Activated gamma-delta T cell treated with anti-CD3 and anti-CD28 coated beads, Interleukin-2, amount 50 U/mL, for 16 hours (primary cell): Measurements from ENCODE around the gene ABR.
"Not testable (repeated sequence)": the region's sequence is repeated elsewhere in the genome, so short reads cannot be mapped to it uniquely, and the experiment has no call there.

Experiments used
- DNase-seq: peaks from one replicate; pipeline ENCODE4 v3.0.0-alpha.2; 2020; ENCODE audit warnings: low read depth

Gene ABR

DNA sequence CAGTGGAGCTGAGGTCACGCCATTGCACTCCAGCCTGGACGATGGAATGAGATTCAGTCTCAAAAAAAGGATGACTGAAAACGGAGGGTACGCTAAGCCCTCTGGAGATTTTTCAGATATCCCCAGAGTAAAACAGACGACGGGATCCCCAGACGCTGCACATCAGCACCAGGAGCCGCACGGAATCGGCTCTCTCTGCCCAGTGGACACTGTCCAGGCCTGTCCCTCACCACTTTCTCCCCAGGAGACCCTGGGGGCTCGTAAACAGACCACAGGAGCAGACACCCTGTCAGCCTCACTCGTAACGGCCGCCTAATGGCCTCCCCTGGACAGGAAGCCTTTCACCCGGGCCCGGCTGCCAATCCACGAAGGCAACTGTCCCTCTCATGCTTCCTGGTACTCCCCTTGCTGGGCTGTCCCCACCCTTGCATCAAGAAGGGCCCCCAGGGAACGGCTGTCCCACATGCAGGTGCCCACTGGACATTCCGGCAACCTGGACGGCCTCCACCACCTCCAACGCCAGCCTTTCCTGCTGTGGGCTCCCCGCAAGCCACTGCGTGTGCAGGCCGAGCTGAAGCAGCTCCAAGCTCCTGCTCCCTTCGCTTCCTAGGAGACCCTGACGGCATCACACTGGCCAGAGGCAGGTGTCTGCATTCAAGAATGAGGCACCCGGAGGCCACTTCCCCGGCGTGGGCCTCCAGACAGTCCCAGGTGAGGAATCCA lies 108.5 kb downstream of the ABR start:
- no peak for DNase-seq

DNA sequence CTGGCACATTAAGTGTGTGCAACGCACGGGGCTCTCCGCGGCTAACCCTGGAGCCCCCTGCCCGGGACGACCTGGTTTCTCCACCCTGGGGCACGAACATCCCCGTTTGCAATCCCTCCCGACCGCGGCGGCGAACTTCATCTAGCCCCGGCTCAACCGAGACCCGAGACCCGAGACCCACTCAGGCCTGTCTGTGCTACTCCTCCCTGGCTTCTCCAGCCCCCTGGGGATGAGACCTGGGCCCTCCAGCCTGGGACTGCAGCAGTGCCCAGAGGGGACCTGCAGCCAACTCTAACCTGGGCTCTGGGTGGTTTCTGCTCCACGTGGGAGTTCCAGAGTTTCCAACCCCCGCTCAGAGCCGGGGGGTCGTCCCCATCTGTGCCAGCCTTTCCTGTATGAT lies 109.4 kb downstream of the ABR start:
- no peak for DNase-seq

DNA sequence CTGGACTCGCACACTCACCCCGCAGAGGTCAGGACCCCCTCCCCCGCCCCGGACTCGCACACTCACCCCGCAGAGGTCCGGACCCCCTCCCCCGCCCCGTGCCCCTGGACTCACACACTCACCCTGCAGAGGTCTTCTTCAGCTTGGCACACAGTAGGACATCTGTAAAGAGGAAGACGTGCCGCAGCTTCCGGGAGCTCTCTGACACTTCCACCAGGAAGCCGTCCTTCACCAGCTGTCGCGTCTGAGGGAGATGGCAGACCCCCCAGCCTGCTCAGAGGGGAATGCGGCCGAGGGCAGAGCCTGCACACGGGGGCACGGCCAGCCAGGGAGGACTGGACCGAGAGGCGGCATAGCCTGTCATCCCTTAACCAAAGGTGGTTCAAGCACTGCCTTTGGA lies 109.9 kb downstream of the ABR start:
- no peak for DNase-seq

DNA sequence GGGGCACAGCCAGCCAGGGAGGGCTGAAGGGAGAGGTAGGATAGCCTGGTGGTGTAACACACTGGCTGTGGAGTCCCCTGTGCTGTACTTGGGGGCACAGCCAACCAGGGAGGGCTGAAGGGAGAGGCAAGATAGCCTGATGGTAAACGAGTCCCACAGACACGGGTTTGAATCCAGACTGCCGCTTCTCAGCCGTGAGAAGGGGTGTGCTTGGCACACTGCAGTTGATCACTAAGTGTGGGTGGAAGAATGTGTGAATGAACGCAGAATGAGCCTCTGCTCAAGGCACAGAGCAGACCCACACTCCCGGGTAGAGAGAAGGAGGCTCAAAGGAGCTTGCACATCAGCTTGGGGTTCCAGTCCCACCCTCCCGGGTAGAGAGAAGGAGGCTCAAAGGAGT lies 111.4 kb downstream of the ABR start:
- no peak for DNase-seq

DNA sequence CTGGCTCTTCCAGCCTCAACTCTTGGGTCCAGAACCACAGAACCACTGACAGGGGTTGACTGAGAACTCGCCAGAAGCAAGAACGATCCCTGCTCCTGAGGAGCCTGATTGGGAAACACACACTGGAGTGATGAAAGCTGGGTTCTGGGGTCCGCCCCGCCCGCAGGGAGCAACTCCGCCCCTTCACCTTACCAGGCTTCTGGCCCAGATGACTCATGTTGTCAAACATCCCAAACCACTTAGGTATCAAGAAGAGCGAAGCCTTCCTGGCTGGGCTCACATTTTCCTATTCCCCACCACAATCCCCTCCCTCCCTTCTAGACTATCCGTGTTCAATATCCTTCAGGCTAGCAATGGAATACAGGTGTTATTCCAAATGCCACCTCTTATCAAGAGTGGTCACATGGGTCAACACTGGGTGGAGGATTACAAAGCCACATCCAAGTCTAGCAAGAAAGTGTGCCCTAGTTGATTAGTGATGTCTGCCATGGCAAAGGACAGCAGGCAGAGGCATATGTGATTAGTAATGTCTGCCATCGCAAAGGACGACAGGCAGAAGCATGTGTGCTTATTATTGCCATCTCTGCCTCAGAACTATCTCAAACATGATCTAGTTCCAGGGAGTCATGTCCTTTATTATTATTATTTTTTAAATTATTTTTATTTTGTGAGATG lies 112.4 kb downstream of the ABR start:
- DNase-seq: no peak

DNA sequence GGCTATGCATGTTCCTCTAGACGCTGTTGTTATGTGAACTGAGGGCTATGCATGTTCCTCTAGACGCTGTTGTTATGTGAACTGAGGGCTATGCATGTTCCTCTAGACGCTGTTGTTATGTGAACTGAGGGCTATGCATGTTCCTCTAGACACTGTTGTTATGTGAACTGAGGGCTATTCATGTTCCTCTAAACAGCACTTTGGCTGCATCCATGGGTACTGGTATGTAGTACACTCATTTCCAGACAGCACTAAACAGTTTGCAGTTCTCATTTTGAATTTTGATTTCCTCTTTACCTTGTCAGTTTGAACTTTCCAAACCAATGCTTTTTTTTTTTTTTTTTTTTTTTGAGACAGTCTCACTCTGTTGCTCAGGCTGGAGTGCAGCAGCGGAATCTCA lies 114.4 kb downstream of the ABR start:
- DNase-seq: not testable (repeated sequence)

DNA sequence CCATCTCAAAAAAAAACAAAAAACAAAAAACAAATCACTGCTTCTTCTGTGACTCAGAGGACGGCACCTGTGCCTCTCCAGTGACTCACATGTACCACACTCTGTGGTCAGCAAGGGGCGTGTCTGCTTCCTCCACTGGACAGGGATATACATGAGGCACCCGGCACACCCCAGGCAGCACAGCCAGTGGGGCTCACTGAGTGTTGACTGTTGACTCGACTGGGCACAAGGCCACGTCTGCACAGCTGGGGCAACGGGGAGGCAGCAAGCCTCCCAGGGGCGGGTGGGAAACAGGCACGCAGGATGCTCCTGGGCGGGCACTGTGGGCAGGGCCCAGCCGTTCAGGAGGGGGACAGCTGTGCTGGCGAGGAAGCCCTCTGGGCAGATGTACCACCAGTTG lies 118.8 kb downstream of the ABR start:
- DNase-seq: no peak

DNA sequence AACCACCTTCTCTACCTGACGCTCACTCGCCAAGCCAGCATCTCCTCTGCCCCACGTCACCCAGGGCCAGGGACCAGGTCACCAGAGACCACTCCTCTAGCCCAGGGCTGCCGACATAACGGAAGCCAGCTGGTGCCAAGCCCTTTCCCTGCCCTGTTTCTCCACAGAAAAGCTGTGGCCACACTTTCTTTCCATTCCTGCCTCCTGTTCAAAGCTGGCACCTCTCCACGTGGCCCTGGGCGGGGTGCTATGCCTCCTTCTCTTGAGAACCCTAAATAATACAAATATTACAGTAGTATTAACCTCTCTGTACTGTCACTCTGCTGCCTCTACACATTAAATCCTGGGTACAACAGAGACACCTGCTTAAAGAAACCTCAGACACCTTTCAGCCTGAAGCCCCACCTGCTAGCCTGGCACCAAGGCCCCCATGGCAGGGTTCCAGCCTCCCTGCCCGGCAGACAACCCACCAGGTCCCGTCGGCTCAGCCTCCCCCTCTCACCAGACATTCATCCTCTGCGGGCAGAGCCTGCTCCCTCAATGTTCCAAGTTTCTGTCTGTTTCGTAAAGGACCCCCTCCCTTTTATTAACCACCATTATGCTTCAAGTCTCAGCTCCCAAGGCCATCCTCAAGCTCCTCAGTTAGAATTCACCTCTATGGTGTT lies 120.5 kb downstream of the ABR start:
- no peak for DNase-seq

DNA sequence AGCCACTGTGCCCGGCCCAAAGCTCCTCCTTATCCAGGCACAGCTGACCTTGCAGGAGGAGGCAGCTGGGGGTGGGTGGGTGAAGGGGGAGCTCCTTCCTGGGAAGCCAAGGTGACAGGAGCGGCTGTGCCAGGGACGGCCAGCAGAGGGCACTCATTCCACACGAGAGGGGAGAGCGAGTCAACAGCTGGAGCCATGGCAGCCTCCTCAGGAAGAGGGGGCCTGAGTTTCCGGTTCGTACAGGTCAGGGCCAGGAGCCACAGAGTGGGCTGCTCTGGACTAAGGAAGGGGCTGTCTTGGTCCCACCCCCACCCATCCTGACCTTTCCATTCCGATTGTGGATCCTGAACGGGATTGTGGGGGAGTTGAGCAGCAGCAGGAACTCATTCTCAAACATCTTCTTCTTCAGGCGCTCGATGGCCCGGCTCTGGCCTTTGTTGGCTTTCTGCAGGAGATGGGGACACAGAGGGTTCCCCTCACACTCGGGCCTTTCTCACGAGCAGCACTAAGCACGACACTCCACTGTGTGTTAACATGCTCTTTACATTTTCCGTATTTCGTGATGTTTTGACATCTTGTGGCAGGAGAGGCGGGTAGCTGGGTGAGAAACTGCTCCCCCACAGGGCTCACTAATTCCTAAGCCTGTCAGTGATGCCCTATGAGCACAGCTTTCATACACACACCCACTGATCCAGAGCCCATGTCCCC lies 121.2 kb downstream of the ABR start:
- no peak for DNase-seq

DNA sequence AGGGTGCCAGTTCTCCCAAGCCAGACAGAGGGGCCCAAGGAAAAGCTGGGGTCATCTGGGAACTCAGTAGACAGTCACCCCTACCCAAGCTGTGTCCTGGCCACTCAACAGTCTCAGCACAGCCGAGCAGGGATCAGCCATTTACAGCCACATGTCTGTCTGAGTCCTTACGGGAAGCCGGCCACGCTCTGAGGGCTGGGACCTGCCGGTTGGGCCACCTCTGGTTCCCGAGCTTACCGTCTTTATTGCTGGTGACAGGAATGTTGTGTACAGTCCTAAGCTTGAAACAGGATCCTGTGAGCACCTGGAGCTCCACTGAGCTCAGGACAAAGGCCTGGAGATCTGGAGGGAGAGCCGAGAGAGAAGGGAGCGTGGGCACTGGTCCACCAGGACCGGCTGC lies 123.0 kb downstream of the ABR start:
- no peak for DNase-seq

DNA sequence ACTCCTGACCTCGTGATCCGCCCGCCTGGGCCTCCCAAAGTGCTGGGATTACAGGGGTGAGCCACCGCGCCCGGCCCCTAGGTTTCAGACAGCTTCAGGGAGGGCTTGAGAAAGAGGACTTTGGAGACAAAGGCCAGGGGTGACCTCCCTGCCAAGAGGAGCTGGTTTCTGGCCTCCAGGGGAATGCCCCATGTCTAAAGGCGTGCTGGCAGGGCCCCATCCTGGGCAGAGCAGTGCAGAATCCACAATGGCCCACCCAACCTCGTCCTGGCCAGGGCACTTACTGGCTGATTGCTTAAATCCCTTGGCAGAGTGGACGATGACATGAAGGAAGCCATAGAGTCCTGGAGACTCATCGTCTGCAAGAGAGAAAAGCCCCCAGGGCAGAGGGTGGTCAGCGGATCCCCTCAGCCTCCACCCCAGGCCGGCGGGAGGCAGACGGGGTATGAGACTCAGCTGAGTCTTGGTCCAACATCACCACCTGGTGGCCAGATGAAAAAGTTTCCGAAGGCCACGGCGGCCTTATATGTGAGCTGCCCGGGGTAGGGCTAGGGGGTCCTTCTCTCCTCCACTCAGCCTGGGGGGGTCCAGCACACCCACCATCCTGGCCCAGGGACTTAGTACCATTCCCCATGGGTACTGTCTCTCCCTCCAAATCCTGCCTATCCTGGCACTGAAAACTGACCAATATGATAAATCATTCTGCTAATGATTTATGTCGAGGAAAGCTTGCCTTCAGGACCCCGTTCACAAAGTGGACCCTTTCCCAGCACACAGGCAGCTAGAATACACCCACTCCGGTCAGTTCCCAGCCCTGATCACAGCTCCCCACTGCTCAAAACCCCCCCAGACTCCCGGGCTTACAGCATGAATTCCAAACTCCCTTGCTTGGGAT lies 123.8 kb downstream of the ABR start:
- DNase-seq: peak; percentile 18

DNA sequence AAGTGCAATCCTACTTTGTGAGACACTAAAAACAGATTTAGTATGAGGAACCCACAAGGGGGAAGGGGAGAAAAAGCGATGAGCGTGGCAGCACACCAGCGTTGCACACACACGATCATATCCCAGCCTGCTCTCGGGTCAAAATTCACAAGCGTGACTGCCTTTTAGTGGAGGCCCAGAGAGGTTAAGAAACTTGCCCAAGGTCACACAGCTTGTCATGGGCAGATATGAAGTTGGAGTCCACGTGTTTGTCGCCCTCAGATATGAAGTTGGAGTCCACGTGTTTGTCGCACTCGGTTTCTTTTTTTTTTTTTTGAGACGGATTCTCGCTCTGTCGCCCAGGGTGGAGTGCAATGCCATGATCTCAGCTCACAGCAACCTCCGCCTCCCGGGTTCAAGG lies 124.5 kb downstream of the ABR start:
- no peak for DNase-seq

DNA sequence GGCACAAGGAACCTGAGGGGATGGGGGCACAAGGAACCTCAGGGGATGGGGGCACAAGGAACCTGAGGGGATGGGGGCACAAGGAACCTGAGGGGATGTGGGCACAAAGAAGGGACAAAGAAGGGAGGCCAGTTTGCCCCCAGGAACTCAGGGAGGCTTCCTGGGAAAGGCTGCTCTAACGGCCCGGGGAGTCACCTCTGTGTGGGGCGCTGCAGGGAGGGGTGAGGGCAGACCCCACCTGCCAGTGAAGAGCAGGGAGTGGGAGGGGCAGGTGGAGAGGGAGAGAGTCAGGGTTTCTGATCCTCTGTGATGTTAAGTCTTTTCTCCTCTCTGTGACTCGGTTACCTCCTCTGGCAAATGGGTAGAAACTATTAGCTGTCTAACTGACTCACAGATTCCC lies 125.1 kb downstream of the ABR start:
- DNase-seq: no peak

DNA sequence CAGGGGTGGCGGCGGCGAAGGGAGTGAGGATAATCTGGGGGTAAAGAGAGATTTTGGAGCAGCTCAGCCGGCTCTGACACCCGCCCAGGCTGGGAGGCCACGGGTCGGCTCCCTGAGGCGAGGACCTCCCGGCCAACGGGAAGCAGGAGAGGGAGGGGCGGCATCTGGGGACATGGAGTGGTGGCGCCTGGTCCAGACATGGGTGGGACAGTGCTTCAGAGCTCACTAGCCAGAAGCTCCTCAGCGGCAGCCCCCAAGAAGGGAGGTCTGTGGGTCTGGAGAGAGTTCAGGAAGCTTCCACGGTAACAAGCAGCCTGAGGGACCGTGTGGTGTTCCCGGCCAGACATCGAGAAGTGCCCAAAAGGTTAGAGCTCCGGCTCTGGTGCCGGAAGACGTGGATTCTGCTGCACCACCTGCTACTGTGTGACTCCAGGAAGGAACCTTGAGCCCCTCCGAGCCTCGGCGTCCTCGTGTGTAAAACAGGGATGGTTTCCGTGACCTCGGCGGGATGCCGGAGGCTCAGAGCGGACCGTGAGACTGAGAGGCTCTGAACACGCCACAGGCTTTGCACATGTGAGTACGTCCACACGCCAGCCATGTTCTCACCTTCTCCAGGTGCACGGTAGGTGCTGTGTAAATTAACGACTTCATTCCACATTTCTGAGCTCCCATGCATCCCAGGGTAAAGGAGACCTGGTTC lies 126.0 kb downstream of the ABR start:
- no peak for DNase-seq

DNA sequence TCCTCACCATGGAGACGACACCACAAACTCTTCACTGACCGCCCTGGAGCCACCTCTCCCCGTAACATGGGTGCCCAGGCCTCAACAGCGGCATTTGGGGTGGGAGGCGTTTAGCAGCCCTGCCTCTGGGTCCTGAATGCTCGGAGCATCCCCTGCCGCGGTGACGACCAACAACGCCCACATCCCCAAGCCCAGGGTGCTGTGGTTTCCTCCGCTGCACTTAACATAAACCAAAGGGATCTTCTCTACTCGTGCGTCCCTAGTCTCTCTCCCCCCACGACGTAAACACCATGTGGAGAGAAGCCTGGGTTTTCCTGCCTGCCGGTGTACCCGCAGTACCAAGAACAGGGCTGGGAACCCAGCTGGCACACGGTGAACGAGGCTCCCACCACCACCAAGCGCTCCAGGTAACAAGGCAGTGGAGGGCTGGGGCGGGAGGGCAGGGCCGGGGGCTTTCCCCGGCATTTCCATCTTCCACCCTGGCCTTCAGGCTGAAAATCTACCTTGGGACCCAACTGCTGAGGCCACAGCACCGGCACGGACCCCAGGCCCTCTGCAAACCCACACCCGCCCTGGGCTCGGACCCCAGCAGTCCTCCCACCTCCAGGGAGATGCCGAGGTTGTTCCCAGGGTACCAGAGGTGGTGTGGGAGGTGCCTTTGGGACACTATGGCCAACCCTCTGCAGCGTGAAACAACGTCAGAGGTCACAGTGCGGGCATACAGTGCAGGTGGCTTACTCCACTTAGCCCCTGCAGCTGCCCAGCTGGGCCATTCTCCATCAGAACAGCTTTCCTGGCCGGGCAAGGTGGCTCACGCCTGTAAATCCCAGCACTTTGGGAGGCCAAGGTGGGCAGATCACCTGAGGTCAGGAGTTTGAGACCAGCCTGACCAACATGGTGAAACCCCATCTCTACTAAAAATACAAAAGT lies 128.5 kb downstream of the ABR start:
- DNase-seq: no peak

DNA sequence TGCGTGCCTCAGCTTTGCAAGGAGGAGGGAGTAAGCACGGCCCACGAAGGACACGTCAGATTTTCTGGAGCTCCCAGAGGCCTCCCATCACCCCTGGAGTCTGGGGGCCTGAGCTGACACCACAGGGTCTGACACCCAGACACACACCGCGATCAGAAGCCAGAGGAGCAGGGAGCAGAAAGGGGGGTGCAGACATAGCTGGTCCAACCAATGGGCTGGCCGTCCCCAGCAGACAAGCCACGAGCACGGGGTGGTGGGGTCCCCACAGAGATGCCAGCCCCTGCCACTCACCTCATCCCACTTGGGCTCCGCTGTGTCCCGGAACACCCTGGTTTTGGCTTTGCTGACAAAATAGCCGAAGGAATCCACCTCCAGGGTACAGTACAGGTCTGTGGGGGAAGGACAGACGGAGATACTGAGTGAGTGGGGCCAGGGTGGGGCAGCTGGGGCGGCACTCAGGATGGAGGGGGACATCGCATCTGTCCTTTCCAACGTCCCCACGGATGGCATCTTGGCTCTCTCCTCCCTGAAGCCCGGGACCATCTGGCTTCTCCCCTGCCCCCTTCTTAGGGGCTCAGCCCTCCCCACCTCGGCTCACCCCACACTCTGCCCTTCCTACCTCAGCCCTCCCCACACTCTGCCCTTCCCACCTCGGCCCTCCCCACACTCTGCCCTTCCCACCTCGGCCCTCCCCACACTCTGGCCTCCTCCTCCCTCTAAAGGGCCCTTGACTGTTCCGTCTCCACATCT lies 129.4 kb downstream of the ABR start:
- DNase-seq: no peak

DNA sequence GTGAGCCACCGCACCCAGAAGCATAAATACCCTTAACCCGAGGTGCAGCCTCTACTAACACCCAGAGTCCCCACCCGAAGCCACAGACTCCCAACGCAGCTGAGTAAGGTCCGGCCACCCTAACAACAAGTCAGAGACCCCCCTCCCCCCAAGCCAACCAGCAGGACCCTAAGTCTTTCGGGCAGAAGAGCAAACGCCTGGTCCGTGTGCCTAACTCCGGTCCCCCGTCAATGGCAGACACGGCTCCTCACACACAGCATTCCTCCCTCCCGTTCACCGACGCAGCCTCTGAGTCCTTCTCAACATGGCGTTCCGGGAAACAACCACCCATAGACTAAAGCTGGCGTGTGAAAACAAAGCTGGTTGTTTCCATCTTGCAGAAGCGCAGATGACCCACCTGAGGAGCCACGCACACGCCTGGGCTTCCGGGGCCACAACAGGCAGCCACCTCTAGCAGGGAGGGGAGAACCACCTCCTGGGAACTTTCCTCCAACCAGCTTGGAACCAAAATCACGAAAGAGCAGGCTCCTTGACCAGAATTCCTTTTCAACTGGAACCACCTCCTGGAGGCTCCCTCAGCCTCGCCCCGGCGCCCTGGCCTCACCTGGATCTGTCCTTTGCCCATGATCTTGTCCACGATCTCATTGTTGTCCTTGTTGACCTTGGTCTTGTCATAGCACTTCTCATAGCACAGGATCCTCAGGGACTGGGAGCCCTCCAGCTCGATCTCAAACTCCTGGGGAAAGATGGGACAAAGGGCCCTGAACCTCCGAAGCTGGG lies 130.1 kb downstream of the ABR start:
- no peak for DNase-seq

DNA sequence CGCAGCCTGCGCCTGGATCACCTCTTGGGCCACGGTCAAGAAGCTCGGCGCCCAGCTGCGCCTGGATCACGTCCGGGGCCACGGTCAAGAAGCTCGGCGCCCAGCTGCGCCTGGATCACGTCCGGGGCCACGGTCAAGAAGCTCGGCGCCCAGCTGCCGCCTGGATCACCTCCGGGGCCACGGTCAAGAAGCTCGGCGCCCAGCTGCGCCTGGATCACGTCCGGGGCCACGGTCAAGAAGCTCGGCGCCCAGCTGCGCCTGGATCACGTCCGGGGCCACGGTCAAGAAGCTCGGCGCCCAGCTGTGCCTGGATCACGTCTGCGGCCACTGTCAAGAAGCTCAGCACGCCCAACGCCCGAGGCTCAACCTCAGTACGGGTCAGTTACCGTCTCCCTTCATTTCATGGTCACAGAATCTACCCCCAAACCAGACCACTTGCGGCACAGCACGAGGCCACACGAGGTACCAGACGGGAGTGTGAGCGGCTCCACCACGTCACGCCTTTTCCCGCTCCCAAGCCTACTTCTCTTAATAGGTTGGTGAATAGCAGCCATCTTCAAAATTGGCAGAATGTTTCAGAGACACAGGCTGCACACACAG lies 131.2 kb downstream of the ABR start:
- DNase-seq: not testable (repeated sequence)
